Measurements from ENCODE around the gene ITCH.
"Not testable (repeated sequence)": the region's sequence is repeated elsewhere in the genome, so short reads cannot be mapped to it uniquely, and the experiment has no call there.

ITCH gene

DNA sequence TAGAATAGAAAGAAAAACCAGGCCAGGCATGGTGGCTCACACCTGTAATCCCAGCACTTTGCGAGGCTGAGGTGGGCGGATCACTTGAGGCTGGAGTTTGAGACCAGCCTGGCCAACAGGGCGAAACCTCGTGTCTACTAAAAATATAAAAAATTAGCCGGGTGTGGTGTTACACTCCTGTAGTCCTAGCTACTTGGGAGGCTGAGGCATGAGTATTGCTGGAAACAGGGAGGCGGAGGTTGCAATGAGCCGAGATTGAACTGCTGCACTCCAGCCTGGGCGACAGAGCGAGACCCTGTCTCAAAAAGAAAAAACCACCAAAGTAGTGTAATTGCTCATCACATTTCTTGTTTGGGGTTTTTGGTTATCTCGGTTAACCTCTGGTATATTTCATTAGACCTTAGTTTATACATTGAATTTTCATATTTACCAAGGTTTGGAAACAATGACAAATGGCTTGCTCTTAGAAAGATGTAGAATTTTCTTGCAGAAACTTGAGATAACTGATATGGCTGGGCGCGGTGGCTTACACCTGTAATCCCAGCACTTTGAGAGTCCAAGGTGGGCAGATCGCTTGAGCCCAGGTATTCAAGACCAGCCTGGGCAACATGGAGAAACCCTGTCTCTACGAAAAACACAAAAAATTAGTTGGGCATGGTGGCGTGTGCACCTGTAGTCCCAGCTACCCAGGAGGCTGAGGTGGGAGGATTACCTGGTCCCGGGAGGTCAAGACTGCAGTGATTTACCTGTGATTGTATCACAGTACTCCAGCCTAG, 14.2 kb downstream of the ITCH start:
- TF ChIP-seq PAX5 (IDR thresholded peaks at IDR 0.05; ENCODE audit: insufficient read depth, low read length, severe bottlenecking): peak; percentile 85
- peak; percentile 66; the same call in 1 of the 2 replicates for TF ChIP-seq POU2F2 (IDR thresholded peaks at IDR 0.05; ENCODE audit: low read depth, low read length)
- no peak for TF ChIP-seq POLR2A (IDR thresholded peaks at IDR 0.05; ENCODE audit: low read depth, low read length)
- DNase-seq (ENCODE audit: insufficient read length, low spot score) (no peak), FAIRE-seq (peak; percentile 82)

DNA sequence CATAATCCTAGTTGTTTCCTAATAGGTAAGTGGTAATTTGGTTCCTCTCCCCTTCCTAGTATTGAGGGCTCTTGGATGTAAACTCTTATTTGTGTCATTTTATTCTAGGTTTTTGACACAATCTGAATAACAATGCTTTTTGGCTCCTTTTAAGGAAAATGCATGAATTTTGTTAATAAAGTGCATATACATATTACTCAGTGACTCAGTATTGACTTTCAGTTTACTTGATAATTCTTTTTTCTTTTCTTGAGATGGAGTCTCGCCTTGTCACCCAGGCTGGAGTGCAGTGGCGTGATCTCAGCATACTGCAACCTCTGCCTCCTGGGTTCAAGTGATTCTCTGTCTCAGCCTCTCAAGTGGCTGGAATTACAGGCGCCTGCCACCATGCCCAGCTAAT, 19.1 kb downstream of the ITCH start:
- no peak for TF ChIP-seq POU2F2 (IDR thresholded peaks at IDR 0.05; ENCODE audit: low read depth, low read length)
- TF ChIP-seq TAF1 (IDR thresholded peaks at IDR 0.05; ENCODE audit: low read depth, low read length): no peak
- no peak for TF ChIP-seq POLR2A (IDR thresholded peaks at IDR 0.05; ENCODE audit: low read depth, low read length)
- no peak for TF ChIP-seq PAX5 (IDR thresholded peaks at IDR 0.05; ENCODE audit: insufficient read depth, low read length, severe bottlenecking)
- no peak for TF ChIP-seq SPI1 (IDR thresholded peaks at IDR 0.05; ENCODE audit: low read depth, low read length)
- no peak for TF ChIP-seq POLR2AphosphoS5 (IDR thresholded peaks at IDR 0.05; ENCODE audit: low read depth, low read length)
- DNase-seq (ENCODE audit: insufficient read length, low spot score) (no peak), FAIRE-seq (no peak)

- FAIRE-seq; DNase-seq (ENCODE audit: insufficient read length, low spot score): not testable (repeated sequence)
Observed at GRCh38 chr20:34382877-34383455, 19.9 kb downstream of the ITCH start.

GRCh38 chr20:34385464-34385863, 22.4 kb downstream of the ITCH start:
- TF ChIP-seq POLR2AphosphoS5 (IDR thresholded peaks at IDR 0.05; ENCODE audit: low read depth, low read length): no peak
- TF ChIP-seq TAF1 (IDR thresholded peaks at IDR 0.05; ENCODE audit: low read depth, low read length): no peak
- TF ChIP-seq POU2F2 (IDR thresholded peaks at IDR 0.05; ENCODE audit: low read depth, low read length): no peak
- no peak for TF ChIP-seq POLR2A (IDR thresholded peaks at IDR 0.05; ENCODE audit: low read depth, low read length)
- TF ChIP-seq SPI1 (IDR thresholded peaks at IDR 0.05; ENCODE audit: low read depth, low read length): no peak
- no peak for TF ChIP-seq PAX5 (IDR thresholded peaks at IDR 0.05; ENCODE audit: insufficient read depth, low read length, severe bottlenecking)
- DNase-seq (ENCODE audit: insufficient read length, low spot score): no peak
- FAIRE-seq: no peak

DNA sequence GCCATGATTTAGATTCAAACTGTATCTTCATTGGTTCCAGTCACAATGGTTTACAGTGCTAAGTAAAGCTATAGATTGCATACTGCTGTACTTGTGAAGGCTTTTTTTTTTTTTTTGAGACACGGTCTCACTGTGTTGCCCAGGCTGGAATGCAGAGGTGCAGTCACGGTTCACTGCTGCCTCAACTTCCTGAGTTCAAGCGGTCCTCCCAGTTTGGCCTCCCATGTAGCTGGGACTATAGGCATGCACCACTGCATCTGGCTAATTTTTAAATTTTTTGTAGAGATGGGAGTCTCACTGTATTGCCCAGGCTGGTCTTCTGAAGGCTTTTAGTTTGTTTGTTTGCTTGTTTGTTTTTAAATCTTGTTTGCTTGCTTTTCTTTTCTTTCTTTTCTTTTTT, 24.9 kb downstream of the ITCH start:
- DNase-seq (ENCODE audit: insufficient read length, low spot score) (no peak), FAIRE-seq (no peak)
- no peak for TF ChIP-seq SPI1 (IDR thresholded peaks at IDR 0.05; ENCODE audit: low read depth, low read length)
- TF ChIP-seq PAX5 (IDR thresholded peaks at IDR 0.05; ENCODE audit: insufficient read depth, low read length, severe bottlenecking): peak; percentile 37

DNA sequence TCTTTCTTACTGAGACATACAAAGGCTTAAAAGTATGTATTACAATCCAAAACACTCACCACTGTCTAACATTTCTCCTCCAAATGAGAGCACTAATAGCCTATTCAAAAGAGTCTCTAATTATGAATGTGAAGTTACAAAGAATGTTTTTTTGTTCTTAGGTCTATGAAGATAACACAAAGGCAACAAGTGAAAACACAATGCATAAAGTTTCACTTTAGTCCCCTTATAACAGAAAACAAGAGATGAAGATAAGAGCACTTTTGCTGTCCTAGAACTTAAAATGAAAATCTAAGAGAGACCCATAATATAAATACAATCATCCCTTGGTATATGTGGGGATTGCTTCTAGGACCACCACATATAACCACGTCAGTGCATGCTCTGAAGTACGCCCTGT, 25.6 kb downstream of the ITCH start:
- FAIRE-seq: no peak
- no peak for TF ChIP-seq PAX5 (IDR thresholded peaks at IDR 0.05; ENCODE audit: insufficient read depth, low read length, severe bottlenecking)
- TF ChIP-seq SPI1 (IDR thresholded peaks at IDR 0.05; ENCODE audit: low read depth, low read length): no peak
- TF ChIP-seq TAF1 (IDR thresholded peaks at IDR 0.05; ENCODE audit: low read depth, low read length): no peak
- no peak for TF ChIP-seq POLR2A (IDR thresholded peaks at IDR 0.05; ENCODE audit: low read depth, low read length)
- no peak for TF ChIP-seq POU2F2 (IDR thresholded peaks at IDR 0.05; ENCODE audit: low read depth, low read length)
- TF ChIP-seq POLR2AphosphoS5 (IDR thresholded peaks at IDR 0.05; ENCODE audit: low read depth, low read length): no peak
- DNase-seq (ENCODE audit: insufficient read length, low spot score): no peak

GRCh38 chr20:34389206-34389953, 26.3 kb downstream of the ITCH start:
- no peak for DNase-seq (ENCODE audit: insufficient read length, low spot score)
- TF ChIP-seq POLR2A (IDR thresholded peaks at IDR 0.05; ENCODE audit: low read depth, low read length): no peak
- no peak for FAIRE-seq

DNA sequence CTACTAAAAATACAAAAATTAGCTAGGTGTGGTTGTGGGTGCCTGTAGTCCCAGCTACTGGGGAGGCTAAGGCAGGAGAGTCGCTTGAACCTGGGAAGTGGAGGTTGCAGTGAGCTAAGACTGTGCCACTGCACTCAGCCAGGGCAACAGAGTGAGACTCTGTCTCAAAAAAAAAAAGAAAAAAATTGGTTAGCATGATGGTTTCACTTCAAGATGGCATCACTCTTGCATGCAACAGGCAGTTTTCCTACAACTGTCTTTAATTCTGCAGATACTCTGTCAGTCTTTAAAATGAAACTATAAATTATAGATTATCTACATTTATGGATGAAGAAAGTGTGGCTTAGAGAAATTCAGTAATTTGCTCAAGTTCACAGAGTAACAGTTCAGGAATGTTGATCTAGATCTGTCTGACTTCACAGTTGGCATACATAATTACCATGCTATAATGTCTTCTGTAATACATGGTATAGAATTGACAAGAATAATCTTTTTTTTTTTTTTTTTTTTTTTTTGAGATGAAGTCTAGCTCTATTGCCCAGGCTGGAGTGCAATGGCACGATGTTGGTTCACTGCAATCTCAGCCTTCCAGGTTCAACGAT, 27.0 kb downstream of the ITCH start:
- DNase-seq (ENCODE audit: insufficient read length, low spot score) (no peak), FAIRE-seq (no peak)
- no peak for TF ChIP-seq PAX5 (IDR thresholded peaks at IDR 0.05; ENCODE audit: insufficient read depth, low read length, severe bottlenecking)
- TF ChIP-seq POLR2A (IDR thresholded peaks at IDR 0.05; ENCODE audit: low read depth, low read length): no peak
- TF ChIP-seq POU2F2 (IDR thresholded peaks at IDR 0.05; ENCODE audit: low read depth, low read length): no peak
- no peak for TF ChIP-seq TAF1 (IDR thresholded peaks at IDR 0.05; ENCODE audit: low read depth, low read length)

DNA sequence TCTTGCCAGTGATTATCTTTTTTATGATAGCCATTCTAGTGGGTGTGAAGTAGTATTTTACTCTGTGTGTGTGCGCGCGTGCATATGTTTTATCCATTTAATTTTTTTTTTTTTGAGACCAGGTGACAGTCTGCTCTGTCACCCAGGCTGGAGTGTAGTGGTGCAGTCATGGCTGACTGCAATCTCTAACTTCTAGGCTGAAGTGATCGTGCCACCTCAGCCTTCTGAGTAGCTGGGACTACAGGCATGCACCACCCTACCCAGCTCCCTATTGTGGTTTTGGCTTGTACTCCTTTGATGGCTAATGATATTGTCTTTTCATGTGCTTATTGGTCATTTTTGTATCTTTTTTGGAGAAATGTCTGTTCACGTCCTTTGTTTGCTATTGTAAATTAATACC, 33.3 kb downstream of the ITCH start:
- no peak for FAIRE-seq
- no peak for DNase-seq (ENCODE audit: insufficient read length, low spot score)
- TF ChIP-seq TAF1 (IDR thresholded peaks at IDR 0.05; ENCODE audit: low read depth, low read length) (no peak), POLR2A (IDR thresholded peaks at IDR 0.05; ENCODE audit: low read depth, low read length) (no peak), PAX5 (IDR thresholded peaks at IDR 0.05; ENCODE audit: insufficient read depth, low read length, severe bottlenecking) (no peak), SPI1 (IDR thresholded peaks at IDR 0.05; ENCODE audit: low read depth, low read length) (no peak), POU2F2 (IDR thresholded peaks at IDR 0.05; ENCODE audit: low read depth, low read length) (no peak), POLR2AphosphoS5 (IDR thresholded peaks at IDR 0.05; ENCODE audit: low read depth, low read length) (no peak)

GRCh38 chr20:34397096-34397495, 34.0 kb downstream of the ITCH start:
- no peak for FAIRE-seq
- TF ChIP-seq PAX5 (IDR thresholded peaks at IDR 0.05; ENCODE audit: insufficient read depth, low read length, severe bottlenecking): no peak
- no peak for TF ChIP-seq TAF1 (IDR thresholded peaks at IDR 0.05; ENCODE audit: low read depth, low read length)
- no peak for TF ChIP-seq POLR2AphosphoS5 (IDR thresholded peaks at IDR 0.05; ENCODE audit: low read depth, low read length)
- TF ChIP-seq POU2F2 (IDR thresholded peaks at IDR 0.05; ENCODE audit: low read depth, low read length): no peak
- TF ChIP-seq POLR2A (IDR thresholded peaks at IDR 0.05; ENCODE audit: low read depth, low read length): no peak
- TF ChIP-seq SPI1 (IDR thresholded peaks at IDR 0.05; ENCODE audit: low read depth, low read length): no peak
- DNase-seq (ENCODE audit: insufficient read length, low spot score): no peak

DNA sequence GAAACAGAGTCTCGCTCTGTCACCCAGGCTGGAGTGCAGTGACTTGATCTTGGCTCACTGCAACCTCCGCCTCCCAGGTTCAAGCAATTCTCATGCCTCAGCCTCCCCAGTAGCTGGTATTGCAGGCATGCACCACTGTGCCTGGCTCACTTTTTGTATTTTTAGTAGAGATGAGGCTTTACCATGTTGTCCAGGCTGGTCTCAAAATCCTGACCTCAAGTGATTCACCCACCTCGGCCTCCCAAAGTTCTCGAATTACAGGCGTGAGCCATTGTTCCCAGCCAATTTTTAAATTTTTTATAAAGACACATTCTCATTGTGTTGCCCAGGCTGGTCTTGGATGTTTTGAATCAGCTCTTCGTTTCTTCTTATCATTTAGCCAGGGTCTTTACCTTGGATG, 37.7 kb downstream of the ITCH start:
- FAIRE-seq; DNase-seq (ENCODE audit: insufficient read length, low spot score): not testable (repeated sequence)

All from GM12891 (cell line).